GM19238 (cell line): ENCODE data around the gene LAIR2.
"Not testable (repeated sequence)": the region's sequence is repeated elsewhere in the genome, so short reads cannot be mapped to it uniquely, and the experiment has no call there.

Experiments
- DNase-seq: peaks from one replicate; pipeline ENCODE4 v3.0.0; 2011; ENCODE audit warnings: low spot score; ENCODE audit not compliant: insufficient read length

The LAIR2 gene

GRCh38 chr19:54464630-54465425 lies 37.8 kb upstream of the LAIR2 start:
- DNase-seq: peak; percentile 87

DNA sequence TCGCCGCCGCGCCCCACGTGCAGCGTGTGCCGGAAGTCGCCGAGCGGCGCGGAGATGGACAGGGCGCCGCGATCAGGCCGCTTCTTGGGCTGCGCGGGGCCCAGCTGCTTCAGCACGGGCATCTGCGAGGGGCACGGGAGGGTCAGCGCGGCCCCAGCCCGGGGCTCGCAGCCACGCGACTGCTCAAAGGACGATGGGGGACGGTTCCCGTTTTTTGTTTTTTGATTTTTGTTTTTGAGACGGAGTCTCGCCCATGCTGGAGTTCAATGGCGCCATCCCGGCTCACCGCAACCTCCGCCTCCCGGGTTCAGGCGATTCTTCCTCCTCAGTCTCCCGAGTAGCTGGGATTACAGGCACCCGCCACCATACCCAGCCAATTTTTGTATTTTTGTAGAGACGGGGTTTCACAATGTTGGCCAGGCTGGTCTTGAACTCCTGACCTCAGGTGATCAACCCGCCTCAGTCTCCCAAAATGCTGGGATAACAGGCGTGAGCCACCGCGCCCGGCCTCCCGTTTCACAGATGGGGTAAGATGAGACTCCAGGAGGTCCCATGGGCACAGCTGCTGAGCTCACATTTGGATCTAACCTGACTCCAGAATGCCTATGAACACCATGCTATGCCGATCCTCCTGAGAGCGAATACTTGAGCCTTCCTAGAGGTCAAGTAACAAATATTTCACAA lies 37.1 kb upstream of the LAIR2 start:
- no peak for DNase-seq

- DNase-seq: not testable (repeated sequence)
These were observed 36.5 kb upstream of the LAIR2 start for GRCh38 chr19:54466110-54466480.

GRCh38 chr19:54469496-54469934 lies 33.1 kb upstream of the LAIR2 start:
- DNase-seq: no peak

GRCh38 chr19:54470276-54470887 lies 32.2 kb upstream of the LAIR2 start:
- DNase-seq: no peak

DNA sequence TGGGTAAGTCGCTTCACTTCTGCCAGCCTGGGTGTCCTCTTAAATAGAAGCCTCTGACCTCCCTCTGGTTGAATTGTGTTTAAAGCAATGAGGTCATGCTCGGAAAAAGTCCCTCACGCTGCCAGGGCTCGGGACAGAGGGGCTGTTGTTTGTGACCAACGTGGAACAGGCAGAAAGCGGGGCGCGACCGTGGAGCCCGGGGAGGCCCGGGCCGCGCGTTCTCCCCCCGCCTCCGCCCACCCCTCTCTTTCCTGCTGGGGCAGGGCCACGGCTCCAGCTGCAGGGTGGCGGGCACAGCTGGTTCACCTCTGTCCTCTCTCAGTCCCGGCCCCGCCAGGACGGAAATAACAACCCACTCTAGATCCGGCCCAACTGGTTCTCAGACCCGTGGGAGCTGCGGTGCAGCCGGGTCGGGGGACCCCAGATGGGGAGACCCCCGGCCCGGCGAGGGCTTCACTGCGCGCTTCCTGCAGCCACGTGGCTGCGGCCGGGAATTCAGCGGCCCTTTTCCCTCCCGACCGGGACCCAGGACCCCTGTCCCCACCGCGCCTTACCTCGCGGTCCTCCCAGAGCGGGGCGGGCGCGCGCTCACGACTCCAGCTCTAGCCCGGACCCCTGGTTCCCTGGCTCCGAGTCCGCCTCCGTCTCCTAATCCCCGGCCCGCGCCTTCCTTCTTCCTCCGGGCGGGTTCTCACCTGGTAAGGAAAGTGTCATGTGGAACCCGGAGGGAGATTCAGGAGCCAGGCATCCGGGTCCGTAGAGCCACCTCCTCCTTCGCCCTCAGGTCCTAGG lies 31.4 kb upstream of the LAIR2 start:
- DNase-seq: no peak

DNA sequence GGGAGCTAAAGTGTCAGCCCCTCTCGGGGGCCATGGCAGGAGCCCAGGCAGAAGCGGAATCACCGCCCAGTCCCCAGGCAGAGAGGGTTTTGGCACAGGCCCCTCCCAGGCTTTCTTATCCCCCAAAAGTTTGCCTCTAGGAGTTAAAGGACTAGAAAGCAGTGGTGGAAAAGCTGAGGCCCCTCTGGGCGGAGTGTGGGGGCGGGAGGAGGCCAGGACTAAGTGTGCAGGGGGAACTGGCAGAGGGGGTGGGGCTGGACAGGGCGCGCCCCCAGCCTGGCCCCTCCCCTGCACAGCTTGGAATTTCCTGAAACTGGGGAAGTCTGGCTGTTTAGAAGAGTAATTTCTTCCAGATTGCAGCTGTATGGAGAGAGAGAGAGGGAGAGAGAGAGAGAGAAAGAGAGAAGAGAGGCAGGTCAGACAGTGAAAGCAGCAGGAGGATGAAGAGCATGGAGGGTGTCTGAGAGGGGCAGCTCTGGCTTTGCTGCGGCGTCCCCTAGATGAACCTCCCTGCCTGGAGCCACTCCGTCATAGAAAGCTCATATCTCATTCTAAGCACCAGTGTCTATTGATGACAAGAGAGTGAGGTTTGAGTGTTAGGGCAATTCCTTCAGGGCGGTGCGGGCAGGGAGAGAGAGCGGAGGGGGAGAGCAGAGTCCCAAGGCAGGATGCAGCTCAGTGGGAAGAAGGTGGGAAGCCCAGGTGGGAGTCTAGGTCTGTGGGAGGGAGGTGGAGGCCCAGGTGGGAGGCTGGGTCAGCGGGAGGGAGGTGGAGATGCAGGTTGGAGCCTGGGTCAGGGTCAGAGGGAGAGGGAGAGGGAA lies 29.4 kb upstream of the LAIR2 start, which contains the start of gene CDC42EP5:
CDC42EP5 (minus strand) TSS at position 226 of the 821 bp plus-strand sequence. CDS start 7,749 bp downstream, outside the sequence.
- no peak for DNase-seq

DNA sequence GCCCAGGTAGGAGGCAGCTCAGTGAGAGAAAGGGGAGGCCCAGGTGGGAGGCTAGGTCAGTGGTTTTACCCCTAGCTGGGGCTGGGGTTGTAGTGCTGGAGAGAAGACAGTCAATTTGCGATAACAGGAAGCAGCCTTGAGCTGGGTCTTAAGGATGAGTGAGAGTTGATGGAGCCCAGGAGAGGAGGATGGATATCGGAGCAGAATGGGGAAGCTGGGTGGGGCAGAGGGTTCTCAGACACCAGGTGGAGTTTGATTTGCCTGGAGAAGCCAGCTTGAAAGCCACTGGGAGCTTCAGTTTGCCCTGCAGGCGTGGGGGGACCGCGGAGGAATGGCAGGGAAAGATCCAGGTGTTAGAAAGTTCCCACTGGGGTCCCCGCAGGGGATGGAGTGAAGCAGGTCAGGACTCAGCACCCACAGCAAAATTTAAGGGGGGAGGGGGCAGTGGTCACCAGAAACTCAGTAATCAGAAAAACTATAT lies 28.7 kb upstream of the LAIR2 start:
- DNase-seq: no peak

DNA sequence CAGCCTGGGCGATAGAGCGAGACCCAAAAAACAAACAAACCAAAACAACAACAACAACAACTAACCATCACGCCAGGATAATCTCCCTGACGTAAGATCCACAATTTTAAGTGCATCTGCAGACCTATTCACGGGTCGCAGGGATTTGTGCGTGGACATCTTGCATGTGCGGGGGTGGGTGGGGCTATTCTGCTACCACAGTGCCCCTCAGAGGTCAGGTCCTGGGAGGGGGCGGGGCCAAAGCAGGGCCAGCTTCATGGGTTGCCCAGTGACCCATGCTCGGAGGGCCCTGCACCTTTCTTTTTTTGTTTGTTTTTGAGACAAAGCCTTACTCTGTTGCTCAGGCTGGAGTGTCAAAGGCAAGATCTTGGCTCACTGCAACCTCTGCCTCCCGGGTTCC lies 26.9 kb upstream of the LAIR2 start:
- no peak for DNase-seq

DNA sequence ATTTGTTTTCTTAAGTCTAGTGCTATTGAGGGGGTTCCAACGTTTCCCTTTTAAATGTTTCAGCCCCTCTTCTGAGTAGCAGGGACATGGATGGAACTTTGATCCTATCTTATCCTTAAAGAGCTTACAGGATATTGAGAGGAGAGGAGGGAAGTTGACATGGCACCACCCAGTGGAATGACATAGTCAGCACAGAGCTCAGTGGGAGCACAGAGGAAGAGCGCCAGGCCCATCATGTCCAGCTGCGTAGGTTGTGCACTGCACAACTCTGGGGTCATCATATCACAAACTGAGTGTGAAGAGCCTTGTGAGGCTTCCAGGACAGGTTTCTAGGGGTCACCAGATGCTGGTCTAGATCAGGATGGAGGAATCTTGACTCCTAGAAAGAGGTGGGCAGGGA lies 25.0 kb upstream of the LAIR2 start:
- no peak for DNase-seq

DNA sequence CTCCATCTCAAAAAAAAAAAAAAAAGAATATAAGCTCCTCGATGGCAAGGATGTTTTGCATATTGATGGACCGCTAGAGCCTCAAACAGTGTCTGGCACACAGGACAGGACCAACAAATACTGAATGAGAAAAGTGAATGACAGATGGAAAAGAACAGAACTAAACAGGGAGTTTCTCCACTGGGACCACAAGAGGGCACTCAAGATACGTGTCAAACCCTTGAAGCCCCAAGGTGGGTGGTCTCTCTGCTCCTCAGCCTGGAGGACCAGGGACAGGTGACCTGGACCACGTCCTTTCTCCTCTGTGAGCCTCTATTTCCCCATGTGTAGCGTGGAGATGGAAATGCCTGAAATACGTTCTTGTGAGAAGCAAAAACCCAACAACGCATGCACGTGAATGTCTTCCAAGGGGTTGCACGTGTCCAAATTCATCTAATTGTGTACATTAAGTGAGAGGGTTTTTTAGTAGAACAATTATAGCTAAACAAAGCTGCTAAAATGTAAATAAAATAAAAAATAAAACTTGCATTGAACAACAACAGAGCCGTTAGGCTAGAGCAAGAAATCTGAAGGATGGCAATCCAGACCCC lies 23.9 kb upstream of the LAIR2 start:
- no peak for DNase-seq

DNA sequence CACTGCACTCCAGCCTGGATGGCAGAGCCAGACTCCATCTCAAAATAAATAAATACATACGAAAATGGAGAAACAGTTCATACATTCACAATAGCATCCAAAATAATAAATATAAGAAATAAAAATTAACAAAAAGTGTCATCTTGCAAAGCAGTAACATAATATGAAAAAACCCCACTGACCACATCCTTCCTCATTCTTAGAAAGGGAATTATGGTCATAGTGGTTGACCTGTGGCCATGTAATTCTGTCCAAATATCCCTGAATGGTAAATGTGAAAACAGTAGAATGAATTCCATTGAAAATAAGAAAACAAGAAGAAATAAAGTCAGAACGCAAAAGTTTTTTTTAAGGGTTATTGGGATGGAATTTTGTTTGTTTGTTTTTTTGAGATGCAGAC lies 22.6 kb upstream of the LAIR2 start:
- DNase-seq: no peak

DNA sequence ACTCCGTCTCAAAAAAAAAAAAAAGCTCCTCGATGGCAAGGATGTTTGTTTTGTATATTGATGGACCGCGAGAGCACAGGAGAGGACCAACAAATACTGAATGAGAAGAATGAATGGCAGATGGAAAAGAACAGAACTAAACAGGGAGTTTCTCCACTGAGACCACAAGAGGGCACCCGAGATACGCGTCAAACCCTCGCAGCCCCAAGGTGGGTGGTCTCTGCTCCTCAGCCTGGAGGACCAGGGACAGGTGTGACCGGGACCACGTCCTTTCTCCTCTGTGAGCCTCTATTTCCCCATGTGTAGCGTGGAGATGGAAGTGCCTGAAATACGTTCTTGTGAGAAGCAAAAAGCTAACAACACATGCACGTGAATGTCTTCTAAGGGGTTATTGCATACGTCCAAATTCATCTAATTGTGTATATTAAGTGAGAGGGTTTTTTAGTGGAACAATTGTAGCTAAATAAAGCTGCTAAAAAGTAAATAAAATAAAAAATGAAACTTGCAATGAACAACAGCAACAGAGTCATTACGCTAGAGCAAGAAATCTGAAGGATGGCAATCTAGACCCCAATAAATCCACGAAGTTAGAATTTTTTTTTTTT lies 21.2 kb upstream of the LAIR2 start:
- no peak for DNase-seq

DNA sequence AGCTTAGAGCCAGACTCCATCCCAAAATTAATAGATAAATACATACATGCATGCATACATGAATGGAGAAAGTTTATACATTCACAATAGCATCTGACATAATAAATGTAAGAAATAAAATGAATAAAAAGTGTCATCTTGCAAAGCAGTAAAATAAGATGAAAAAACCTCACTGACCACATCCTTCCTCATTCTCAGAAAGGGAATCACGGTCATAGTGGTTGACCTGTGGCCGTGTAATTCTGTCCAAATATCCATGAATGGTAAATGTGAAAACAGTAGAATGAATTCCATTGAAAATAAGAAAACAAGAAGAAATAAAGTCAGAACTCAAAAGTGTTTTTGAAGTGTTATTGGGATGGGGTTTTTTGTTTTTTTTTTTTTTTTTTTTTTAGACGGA lies 19.7 kb upstream of the LAIR2 start:
- no peak for DNase-seq

- DNase-seq: no peak
These were observed 18.2 kb upstream of the LAIR2 start for GRCh38 chr19:54484451-54484850.

DNA sequence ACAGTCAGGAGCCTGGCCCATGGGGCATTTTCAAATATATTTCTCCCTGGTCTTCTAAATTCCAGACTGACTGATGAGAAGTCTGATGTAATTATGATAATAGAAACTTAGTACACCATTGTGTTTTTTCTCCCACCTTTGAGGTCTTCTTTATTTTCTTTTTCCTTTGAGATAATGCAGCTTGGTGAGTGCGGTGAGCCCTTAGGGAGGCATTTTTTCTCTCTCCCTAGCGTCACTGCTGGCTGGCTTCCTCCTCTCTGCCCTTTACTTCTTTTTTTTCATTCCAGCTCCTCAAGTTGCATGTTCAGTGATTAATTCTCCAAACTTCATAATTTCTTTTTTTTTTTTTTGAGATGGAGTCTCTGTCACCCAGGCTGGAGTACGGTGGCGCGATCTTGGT lies 16.8 kb upstream of the LAIR2 start:
- no peak for DNase-seq

DNA sequence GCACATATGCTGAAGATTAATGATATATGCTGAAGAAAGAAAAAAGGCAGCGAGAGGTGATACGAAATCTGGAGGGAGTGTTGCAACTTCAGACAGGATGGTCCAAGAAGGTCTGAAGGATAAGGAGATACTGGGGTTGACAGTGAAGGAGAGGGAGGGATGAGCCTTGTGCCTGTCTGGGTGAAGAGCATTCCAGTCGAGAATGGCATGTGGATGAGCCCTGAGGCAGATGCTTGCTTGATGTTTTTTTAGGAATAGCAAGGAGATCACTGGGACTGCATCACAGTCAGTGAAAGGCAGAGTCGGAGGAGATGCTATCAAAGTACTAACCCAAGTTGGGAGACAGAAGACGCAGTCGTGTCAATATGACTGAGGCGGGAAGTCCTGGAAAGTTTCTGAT lies 13.3 kb upstream of the LAIR2 start:
- DNase-seq: no peak

DNA sequence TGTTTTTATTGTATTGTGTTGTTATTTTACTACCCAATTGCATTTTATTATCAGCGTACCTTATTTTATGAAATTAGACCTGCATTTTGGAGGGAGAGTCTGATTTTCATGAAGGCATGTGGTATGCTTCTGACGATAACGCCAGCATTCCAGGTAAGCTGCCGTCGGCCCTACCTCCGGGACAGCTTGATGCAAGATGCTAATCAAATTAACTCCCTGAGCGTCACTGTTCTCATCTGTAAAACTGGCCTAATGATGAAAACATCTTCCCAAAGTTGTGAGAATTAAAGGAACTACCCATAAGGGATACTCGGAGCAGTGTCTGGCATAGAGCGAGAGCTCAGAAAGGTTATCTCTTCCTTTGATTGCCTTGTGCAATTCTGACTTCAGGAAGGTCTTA lies 12.9 kb upstream of the LAIR2 start:
- DNase-seq: no peak

- DNase-seq: no peak
These were observed 10.1 kb upstream of the LAIR2 start for GRCh38 chr19:54492568-54492967.

GRCh38 chr19:54493056-54493455 lies 9.6 kb upstream of the LAIR2 start:
- DNase-seq: not testable (repeated sequence)
